SJSA1 (cell line): ENCODE data around the gene VWA8. TPM values are rescaled to one million over a fixed set of nuclear protein-coding genes. Genes with fewer than 3 reads are reported as not detected.
"Not testable (repeated sequence)": the region's sequence is repeated elsewhere in the genome, so short reads cannot be mapped to it uniquely, and the experiment has no call there.

ENCODE experiments used
- DNase-seq, 2 experiments: peaks; one replicate each; pipeline ENCODE4 v3.0.0-alpha.2; 2015 to 2020; ENCODE audit warnings: low spot score in 2 of 2, low read depth in 1 of 2
- H3K27ac ChIP-seq: fragments of 250-450 bp; sonication (Bioruptor Pico); 2 replicates; pipeline ENCODE4 v1.5.1; 2020; ENCODE audit warnings: mild to moderate bottlenecking, moderate library complexity
- H3K27me3 ChIP-seq: fragments of 250-450 bp; sonication (Bioruptor Pico); replicated peaks from 2 replicates; pipeline ENCODE4 v1.5.1; 2020; ENCODE audit warnings: mild to moderate bottlenecking, moderate library complexity
- H3K36me3 ChIP-seq: fragments of 250-450 bp; sonication (Bioruptor Pico); 2 replicates; pipeline ENCODE4 v1.5.1; 2020; ENCODE audit warnings: mild to moderate bottlenecking
- H3K4me1 ChIP-seq: fragments of 250-450 bp; sonication (Bioruptor Pico); replicated peaks from 2 replicates; pipeline ENCODE4 v1.6.1; 2021; ENCODE audit warnings: mild to moderate bottlenecking
- H3K4me3 ChIP-seq: fragments of 250-450 bp; sonication (Bioruptor Pico); 2 replicates; pipeline ENCODE4 v1.5.1; 2020; ENCODE audit warnings: mild to moderate bottlenecking
- H3K9me3 ChIP-seq: fragments of 250-450 bp; sonication (Bioruptor Pico); replicated peaks from 2 replicates; pipeline ENCODE4 v1.5.1; 2020; ENCODE audit warnings: mild to moderate bottlenecking
- total RNA-seq: library from RNA; depleted of rRNA; stranded (reverse); fragments of >200 nt; shearing (Covaris generic); gene quantifications from 2 replicates; pipeline ENCODE4 v1.2.3, GENCODE V29; 2014

The VWA8 gene
- total RNA-seq, 1 experiment from 2014 or later = 8.6 TPM

DNA sequence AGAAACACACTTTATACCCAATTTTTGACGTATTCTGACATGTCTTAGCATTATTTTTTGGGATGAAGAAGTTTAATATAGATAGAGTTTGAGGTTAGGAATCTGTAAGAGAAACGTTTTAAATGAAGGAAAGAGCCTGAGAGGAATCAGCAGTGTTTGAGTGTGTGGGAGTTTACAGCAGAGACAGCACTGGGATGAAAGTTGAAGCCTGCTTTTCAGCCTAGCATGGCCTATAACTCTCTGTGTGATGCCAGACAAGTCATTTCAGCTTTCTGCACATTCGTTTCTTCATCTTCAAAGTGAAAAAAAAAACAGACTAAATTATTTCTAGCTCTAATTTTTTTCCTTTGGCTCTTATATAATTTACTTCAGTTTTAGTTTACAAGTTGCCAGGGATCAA, 326.5 kb downstream of the VWA8 start:
- H3K9me3 ChIP-seq = no peaks in the 10 kb centered on the region
- H3K36me3 ChIP-seq = no peaks in the 10 kb centered on the region
- H3K4me3 ChIP-seq = no peak overlapping the region
- H3K27ac ChIP-seq = no peak overlapping the region
- DNase-seq = no peak
- H3K4me1 ChIP-seq = peaks cover 19% of the 10 kb centered on the region
- no peaks in the 10 kb centered on the region for H3K27me3 ChIP-seq

DNA sequence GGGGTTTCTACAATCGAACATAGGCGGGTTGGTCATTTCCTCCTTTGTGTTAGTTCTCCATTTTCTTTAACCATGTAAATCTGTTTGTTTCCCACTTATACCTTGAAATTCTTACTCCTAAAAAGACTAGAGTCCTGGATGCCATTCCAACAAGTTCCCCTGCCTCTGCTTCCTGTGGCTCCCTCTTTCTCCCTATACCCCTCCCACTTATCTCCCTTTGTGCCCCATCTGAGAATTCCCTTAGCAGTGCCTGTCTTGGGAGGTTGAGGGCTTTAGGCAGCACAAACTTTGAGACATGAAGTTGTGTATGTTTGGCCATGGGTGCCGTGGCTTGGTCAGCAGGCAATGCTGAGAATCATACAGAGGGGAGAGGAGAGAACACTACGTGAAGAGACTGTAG, 327.1 kb downstream of the VWA8 start:
- DNase-seq = no peak
- Histone ChIP-seq H3K4me3 (no peak overlapping the region), H3K27ac (no peak overlapping the region), H3K27me3 (no peaks in the 10 kb centered on the region), H3K9me3 (no peaks in the 10 kb centered on the region), H3K36me3 (no peaks in the 10 kb centered on the region), H3K4me1 (peaks cover 19% of the 10 kb centered on the region)

DNA sequence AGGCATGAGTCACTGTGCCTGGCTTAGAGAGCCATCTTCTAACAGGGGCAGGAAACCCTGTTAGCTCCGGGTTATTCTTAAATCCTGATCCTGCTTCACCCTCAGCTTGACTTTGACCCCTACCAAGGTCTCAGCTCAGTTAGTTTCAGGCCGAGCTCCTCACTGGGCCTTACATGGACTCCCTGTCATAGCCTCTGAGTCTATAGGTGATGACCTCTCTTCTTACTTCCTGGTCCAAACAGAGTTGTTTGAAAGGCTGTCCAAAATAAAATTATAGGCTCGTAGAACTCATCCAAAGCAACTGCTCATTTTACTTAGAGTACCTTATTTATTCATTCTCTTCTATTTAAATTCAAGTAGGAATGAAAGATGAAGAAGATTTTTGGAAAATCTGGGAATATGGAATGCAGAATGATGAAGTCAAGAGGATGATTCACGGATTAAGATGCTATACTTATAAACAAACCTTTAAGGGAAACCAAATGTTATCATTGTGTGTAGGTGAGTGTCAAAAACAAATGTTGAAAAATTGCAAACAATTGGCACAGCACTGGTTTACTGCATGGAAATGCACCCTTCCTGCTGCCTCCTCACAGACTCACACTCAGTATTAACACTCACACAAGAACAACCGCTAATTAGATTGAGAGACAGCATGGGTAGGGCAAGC, 329.5 kb downstream of the VWA8 start:
- no peaks in the 10 kb centered on the region for H3K9me3 ChIP-seq
- no peaks in the 10 kb centered on the region for H3K36me3 ChIP-seq
- H3K27me3 ChIP-seq = no peaks in the 10 kb centered on the region
- no peak overlapping the region for H3K4me3 ChIP-seq
- H3K4me1 ChIP-seq = peaks cover 19% of the 10 kb centered on the region
- H3K27ac ChIP-seq = peak overlapping the region; percentile 35
- DNase-seq = peak in 1 of 2 experiments; percentile 55

DNA sequence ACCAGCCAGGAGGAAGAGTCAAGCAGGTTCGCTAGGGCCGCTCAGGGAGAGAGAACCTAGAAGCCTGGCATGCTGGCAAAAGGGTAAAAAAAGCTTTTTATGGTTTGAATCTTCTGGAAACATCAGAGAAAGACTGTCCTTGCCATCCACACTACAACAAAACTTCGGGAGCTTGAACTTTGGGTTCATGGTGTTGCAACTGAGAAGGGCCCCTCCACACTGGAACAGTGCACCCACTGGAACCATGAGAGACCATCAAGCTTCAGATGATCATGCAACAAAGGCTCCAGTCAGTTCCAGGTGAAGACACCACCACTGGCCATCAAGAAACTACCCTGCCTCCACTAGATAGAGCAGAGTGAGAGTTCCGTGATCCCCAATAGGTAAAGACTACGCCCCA, 333.5 kb downstream of the VWA8 start:
- Histone ChIP-seq H3K27me3 (no peaks in the 10 kb centered on the region), H3K27ac (no peak overlapping the region), H3K36me3 (no peaks in the 10 kb centered on the region), H3K4me1 (peaks cover 17% of the 10 kb centered on the region), H3K9me3 (no peaks in the 10 kb centered on the region), H3K4me3 (no peak overlapping the region)
- no peak for DNase-seq

DNA sequence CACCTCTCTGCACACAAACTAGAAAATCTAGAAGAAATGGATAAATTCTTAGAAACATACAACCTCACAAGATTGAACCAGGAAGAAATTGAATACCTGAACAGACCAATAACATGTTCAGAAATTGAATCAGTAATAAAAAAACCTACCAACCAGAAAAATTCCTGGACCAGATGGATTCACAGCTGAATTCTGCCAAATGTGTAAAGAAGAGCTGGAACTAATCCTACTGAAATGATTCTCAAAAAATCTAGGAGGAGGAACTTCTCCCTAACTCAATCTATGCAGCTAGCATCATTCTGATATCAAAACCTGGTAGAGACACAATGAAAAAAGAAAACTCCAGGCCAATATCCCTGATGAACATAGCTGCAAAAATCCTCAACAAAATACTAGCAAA, 336.9 kb downstream of the VWA8 start:
- no peak for DNase-seq
- no peaks in the 10 kb centered on the region for H3K27me3 ChIP-seq
- H3K9me3 ChIP-seq = no peaks in the 10 kb centered on the region
- no peaks in the 10 kb centered on the region for H3K4me1 ChIP-seq
- no peak overlapping the region for H3K27ac ChIP-seq
- no peak overlapping the region for H3K4me3 ChIP-seq
- H3K36me3 ChIP-seq = no peaks in the 10 kb centered on the region

DNA sequence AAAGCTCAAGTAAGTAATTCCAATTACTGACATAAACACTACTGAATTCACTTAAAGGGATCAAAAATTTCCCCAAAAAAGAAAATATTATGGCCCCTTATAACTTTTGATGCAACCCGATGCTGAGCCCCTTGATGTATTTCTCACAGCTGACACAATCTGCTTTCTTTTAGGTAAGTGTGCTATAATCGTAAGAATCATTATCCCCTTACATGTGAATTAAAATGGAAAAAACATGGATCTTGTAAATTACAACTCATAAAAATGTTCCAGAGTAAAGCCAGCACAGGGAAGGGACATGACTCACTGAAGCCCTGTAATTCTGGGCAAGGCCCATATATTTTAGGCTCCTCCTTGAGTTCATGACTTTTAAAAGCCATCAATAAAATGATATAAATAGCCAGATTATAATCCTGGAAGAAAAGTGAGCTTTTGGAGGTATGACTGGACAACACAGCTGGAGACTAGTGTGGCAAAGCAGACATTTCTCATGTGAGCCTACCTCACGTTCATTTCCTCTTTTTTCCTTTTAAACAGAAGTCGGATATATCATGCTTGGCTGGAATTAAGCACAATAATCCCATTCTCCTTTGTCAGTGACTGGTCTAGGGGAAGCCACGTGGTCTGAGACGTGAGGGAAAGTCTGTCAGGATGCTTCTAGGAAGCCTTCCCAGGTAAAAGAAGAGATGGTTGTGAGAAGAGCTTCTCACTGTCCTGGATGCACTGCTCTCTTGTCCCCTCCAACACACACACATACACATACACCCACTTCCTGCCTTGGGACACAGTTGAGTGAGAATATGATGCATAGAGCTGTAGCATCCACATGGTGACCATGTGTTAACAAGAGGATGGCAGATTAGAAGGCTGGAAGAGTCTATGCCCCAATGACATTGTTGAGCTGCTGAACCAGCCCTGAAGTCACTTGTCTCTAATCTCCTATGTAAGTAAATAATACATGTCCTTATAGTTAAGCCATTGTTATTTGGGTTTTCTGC, 338.2 kb downstream of the VWA8 start:
- H3K4me3 ChIP-seq = no peak overlapping the region
- H3K9me3 ChIP-seq = no peaks in the 10 kb centered on the region
- H3K27me3 ChIP-seq = no peaks in the 10 kb centered on the region
- no peak for DNase-seq
- no peaks in the 10 kb centered on the region for H3K36me3 ChIP-seq
- no peak overlapping the region for H3K27ac ChIP-seq
- no peaks in the 10 kb centered on the region for H3K4me1 ChIP-seq

DNA sequence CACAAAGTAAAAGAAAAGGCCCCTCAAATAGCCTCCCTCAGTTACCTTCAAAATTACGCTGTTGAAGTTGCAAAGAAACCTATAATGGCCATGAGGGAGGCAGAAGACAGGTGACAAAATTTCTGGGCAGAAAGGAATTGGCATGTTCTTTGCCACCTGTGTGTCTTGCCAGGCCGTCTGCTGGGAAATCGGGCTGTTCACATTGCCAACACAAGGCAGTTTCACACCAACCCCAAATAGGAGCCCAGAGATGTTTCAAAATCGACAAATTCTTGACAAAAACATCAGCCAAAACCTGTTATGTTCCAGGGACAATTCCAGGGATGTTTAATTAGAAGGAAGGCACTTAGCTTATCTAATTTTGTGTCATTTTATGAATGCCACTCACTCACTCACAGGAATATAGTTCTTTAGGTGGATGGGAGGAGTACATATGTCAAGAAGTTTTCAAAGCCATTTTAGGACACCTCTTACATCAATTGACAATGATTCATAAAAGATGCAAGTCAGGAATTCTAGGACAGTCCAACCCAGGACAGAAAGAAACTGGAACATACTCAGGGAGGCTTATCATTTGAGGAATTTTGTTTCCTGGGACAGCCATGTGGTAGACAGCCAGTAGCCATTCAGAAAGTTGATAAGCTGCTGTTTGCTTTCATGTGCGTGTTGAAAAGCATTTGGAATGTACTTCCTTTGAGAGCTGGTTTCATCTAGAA, 339.0 kb downstream of the VWA8 start:
- Histone ChIP-seq H3K4me3 (no peak overlapping the region), H3K27ac (no peak overlapping the region), H3K9me3 (no peaks in the 10 kb centered on the region), H3K27me3 (no peaks in the 10 kb centered on the region), H3K4me1 (no peaks in the 10 kb centered on the region), H3K36me3 (no peaks in the 10 kb centered on the region)
- DNase-seq = no peak

DNA sequence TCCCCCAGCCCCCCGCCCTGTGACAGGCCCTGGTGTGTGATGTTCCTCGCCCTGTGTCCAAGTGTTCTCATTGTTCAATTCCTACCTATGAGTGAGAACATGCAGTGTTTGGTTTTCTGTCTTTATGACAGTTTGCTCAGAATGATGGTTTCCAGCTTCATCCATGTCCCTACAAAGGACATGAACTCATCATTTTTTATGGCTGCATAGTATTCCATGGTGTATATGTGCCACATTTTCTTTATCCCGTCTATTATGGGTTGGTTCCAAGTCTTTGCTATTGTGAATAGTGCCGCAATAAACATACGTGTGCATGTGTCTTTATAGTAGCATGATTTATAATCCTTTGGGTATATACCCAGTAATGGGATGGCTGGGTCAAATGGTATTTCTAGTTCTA, 343.3 kb downstream of the VWA8 start:
- peaks cover 22% of the 10 kb centered on the region for H3K4me1 ChIP-seq
- H3K9me3 ChIP-seq, DNase-seq, H3K27ac ChIP-seq, H3K36me3 ChIP-seq, H3K27me3 ChIP-seq, H3K4me3 ChIP-seq: not testable (repeated sequence)

DNA sequence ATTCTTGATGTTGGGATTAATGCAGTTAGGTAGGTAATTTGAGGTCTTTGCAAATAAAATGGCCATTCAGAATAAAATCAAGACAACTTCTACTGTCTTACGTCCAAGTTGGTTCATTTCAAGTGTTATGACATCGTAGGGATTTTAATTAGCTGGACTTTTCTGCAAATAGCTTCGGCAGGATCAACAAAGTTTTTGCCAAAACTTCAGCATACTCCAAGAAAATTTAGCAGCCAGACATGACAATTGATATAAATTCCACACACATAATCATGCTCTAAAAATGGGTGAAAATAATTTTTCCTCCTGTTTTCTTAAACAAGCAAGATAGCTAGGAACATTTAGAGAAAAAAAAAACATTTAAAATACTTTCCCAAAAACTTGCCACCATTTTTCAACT, 344.8 kb downstream of the VWA8 start:
- no peaks in the 10 kb centered on the region for H3K9me3 ChIP-seq
- H3K27ac ChIP-seq = no peak overlapping the region
- no peaks in the 10 kb centered on the region for H3K27me3 ChIP-seq
- H3K4me3 ChIP-seq = no peak overlapping the region
- peaks cover 4% of the 10 kb centered on the region for H3K36me3 ChIP-seq
- no peak for DNase-seq
- peaks cover 29% of the 10 kb centered on the region for H3K4me1 ChIP-seq

DNA sequence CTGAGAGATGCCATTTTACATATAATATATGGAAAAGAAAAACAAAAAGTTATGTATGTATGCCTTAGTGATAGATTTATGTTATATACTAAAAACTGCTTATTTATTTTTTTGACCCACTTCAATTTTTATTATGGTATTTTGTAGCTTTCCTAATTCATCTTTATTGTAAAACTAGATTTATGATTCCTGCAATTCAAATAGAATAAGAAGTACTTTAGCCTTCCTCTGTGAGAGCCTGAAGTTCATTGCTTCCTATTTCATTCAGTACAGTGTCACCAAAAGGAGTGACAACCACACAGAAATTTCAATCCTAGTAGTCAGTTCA, 345.4 kb downstream of the VWA8 start:
- no peak overlapping the region for H3K4me3 ChIP-seq
- no peaks in the 10 kb centered on the region for H3K27me3 ChIP-seq
- no peak for DNase-seq
- peaks cover 35% of the 10 kb centered on the region for H3K4me1 ChIP-seq
- no peaks in the 10 kb centered on the region for H3K9me3 ChIP-seq
- peaks cover 4% of the 10 kb centered on the region for H3K36me3 ChIP-seq
- H3K27ac ChIP-seq = no peak overlapping the region; the same call in 1 of the 2 replicates

DNA sequence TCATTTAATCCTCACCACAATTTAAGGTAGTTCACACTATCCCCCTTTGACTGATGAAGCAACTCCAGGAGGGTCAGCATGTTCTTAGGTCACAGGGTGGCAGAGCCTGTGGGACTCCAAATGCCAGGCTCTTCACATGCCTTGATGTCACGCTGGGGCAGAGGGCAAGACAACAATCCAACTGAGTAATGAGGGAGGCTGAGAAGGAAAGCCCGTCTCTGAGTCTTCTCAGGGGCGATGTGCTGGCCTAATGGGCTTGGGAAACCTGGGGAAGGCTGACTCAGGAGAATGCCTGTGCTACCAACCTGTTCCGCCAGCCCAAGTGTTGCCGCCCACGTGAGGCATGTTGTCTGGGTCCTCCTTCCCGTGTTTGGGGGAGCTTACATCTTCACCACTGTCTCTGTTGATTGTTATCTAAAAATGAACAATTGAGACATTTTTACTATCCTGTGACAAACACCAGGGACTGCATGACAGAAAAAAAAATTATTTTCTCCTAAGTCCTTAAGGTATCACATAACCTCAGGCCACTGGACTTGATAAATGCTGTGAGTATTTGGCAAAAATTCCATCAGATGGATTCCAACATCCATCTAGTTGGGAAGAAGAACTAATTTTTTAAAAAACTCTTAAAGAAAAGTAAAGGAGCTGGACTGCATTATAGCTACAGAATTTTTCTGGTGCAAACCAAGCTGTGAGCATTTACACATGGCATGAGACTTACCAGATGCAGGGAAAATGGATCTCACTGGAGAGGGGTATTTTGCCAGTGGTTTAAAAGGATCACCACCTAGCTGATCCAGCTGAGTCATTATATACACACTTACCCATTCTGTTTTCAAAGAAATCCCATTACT, 346.0 kb downstream of the VWA8 start:
- H3K4me1 ChIP-seq = peaks cover 41% of the 10 kb centered on the region

DNA sequence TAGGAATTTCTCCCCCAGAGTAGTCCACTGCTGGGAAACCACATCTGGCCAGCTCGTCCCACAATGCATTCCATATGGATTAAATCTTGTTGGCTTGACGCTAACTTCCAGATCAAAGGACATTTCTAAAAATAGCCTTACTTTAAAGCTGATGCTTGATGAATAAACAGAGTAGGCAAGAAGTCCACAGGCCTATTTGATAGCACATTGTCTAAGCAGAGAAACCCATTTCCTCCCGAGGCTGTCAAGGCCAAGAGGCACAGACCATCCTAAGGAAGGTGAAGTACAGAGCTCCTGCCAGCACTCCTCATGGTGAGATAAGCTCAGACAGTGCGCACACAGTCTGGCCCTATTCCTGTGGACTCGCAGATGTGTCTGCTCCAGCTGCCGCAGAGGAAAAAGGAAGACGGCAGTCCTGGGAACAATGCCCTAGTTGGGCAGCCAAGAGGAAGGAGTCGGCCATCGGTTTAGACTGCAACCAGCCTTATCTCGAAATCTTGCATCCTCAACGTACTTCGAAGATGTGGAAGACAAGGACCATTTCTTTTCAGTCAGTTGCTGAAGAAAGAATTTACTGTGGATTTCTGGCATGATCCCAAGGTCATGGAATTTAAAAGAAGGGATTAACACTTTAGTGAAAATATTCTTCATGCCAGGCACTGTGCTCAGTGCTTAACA, 346.8 kb downstream of the VWA8 start:
- peak; percentile 58 to 67 for DNase-seq
- no peak overlapping the region for H3K4me3 ChIP-seq

More for the DNA sequence above, 346.0 kb downstream of the VWA8 start:
- peak overlapping the region; percentile 74 for H3K27ac ChIP-seq
- no peak for DNase-seq
- peaks cover 4% of the 10 kb centered on the region for H3K36me3 ChIP-seq
- no peak overlapping the region for H3K4me3 ChIP-seq
- H3K27me3 ChIP-seq = no peaks in the 10 kb centered on the region
- H3K9me3 ChIP-seq = no peaks in the 10 kb centered on the region

DNA sequence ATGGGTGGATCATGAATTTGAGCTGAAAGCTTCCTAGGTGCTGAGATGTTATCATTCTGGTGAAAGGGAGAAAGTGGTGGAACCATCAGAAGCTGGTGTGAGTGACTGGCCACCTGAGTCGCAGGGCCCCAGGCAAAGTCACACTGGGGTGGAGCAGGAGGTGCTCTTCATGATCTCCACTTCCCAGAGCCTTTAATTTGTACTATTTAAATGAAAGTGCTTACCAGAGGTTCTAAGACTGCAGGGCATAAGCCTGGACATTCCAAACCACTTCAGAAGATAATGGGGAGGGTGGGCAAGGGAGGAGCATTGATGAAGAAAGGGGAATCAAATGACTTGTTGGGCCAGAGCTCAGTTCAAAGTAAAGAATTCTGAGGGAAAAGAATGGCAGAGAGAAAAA, 347.4 kb downstream of the VWA8 start:
- no peak for DNase-seq
- Histone ChIP-seq H3K9me3 (no peaks in the 10 kb centered on the region), H3K27ac (peak overlapping the region; percentile 74), H3K36me3 (peaks cover 4% of the 10 kb centered on the region), H3K4me3 (no peak overlapping the region), H3K27me3 (no peaks in the 10 kb centered on the region), H3K4me1 (peaks cover 44% of the 10 kb centered on the region)

More for the DNA sequence above, 346.8 kb downstream of the VWA8 start:
- H3K36me3 ChIP-seq = peaks cover 4% of the 10 kb centered on the region
- H3K4me1 ChIP-seq = peaks cover 44% of the 10 kb centered on the region
- H3K27me3 ChIP-seq = no peaks in the 10 kb centered on the region
- H3K9me3 ChIP-seq = no peaks in the 10 kb centered on the region
- peak overlapping the region; percentile 74 for H3K27ac ChIP-seq
